Caco-2 (cell line): ENCODE measurements around the gene KIF13A. TPM values are rescaled to one million over a fixed set of nuclear protein-coding genes. Genes with fewer than 3 reads are reported as not detected.

ENCODE experiments used
- BruUV-seq: library from RNA; stranded (reverse); fragments of 400-500 nt; replicated peaks from 2 replicates; lab custom pipeline; 2021; lab: Mats Ljungman, UMichigan
- CTCF ChIA-PET: fragments of 300-600 bp; sonication (Branson Sonifier 250); formaldehyde crosslinking; loops from one replicate; lab custom pipeline; 2022; ENCODE audit warnings: antibody characterized with exemption; lab: Charles Lee
- POLR2A ChIA-PET: fragments of 300-600 bp; sonication (Branson Sonifier 250); formaldehyde crosslinking; loops from one replicate; lab custom pipeline; 2022; ENCODE audit warnings: antibody characterized with exemption; lab: Charles Lee
- DNase-seq, 2 experiments: peaks; one replicate each; pipeline versions ENCODE4 v3.0.0 to v3.0.0-alpha.2; 2020 to 2022
- H3K27me3 ChIP-seq: replicated peaks from 2 replicates; pipeline ENCODE4 v1.6.0; 2011; ENCODE audit warnings: low read length; ENCODE audit not compliant: control insufficient read depth, insufficient read depth
- H3K36me3 ChIP-seq: 2 replicates; pipeline ENCODE4 v1.5.1; 2011; ENCODE audit warnings: low read length; ENCODE audit not compliant: control insufficient read depth, insufficient read depth
- H3K4me1 ChIP-seq: fragments of 250-450 bp; sonication (Bioruptor Pico); 2 replicates; pipeline ENCODE4 v1.5.1; 2020; ENCODE audit warnings: mild to moderate bottlenecking
- H3K4me3 ChIP-seq: 2 replicates; pipeline ENCODE4 v1.5.1; 2011; ENCODE audit warnings: low read depth, mild to moderate bottlenecking, control low read depth, low read length
- H3K9me3 ChIP-seq: fragments of 250-450 bp; sonication (Bioruptor Pico); 2 replicates; pipeline ENCODE4 v1.5.1; 2020; ENCODE audit warnings: mild to moderate bottlenecking, moderate library complexity
- H3K27ac Mint-ChIP-seq: one replicate; pipeline ENCODE4 v1.8.0; 2022; ENCODE audit warnings: mixed read lengths; ENCODE audit not compliant: unreplicated experiment
- H3K27me3 Mint-ChIP-seq: one replicate; pipeline ENCODE4 v1.8.0; 2022; ENCODE audit warnings: mixed read lengths; ENCODE audit not compliant: insufficient read depth, unreplicated experiment
- H3K36me3 Mint-ChIP-seq: one replicate; pipeline ENCODE4 v1.8.0; 2022; ENCODE audit warnings: mild to moderate bottlenecking, mixed read lengths; ENCODE audit not compliant: insufficient read depth, unreplicated experiment
- H3K4me1 Mint-ChIP-seq: one replicate; pipeline ENCODE4 v1.8.0; 2022; ENCODE audit warnings: low read depth, mixed read lengths; ENCODE audit not compliant: unreplicated experiment
- H3K4me3 Mint-ChIP-seq: one replicate; pipeline ENCODE4 v1.8.0; 2022; ENCODE audit warnings: mild to moderate bottlenecking, moderate library complexity, mixed read lengths; ENCODE audit not compliant: unreplicated experiment
- H3K9me3 Mint-ChIP-seq: one replicate; pipeline ENCODE4 v1.8.0; 2022; ENCODE audit warnings: mixed read lengths; ENCODE audit not compliant: unreplicated experiment
- CTCF ChIP-seq, 2 experiments: fragments of 200-600 bp in 1 of 2; IDR thresholded peaks; 1 replicate in 1 of 2; 2 replicates in 1 of 2; pipeline versions ENCODE4 v1.5.1 to v1.8.0; 2011 to 2022; ENCODE audit warnings: antibody characterized with exemption in 1 of 2, control low read depth in 1 of 2, inconsistent platforms in 1 of 2, low read depth in 1 of 2, low read length in 1 of 2, mild to moderate bottlenecking in 1 of 2, moderate library complexity in 1 of 2; ENCODE audit not compliant: insufficient read depth in 1 of 2, severe bottlenecking in 1 of 2, unreplicated experiment in 1 of 2
- intact Hi-C: fragments of 100-400 bp; cut with micrococcal nuclease; formaldehyde crosslinking; loops from one replicate; pipeline ENCODE4 v1.10.0; 2022; ENCODE audit not compliant: unreplicated experiment
- total RNA-seq: library from RNA; stranded (reverse); gene quantifications from 2 replicates; pipeline ENCODE4 v1.2.3, GENCODE V29; 2022

Gene KIF13A
- total RNA-seq, 1 experiment from 2014 or later, result 13.8 TPM

GRCh38 chr6:17885889-17886576, 101.4 kb downstream of the KIF13A start:
- Histone ChIP-seq H3K9me3 (no peaks in the 10 kb centered on the region), H3K4me1 (no peaks in the 10 kb centered on the region; the same call in 1 of the 2 replicates), H3K36me3 (no peaks in the 10 kb centered on the region), H3K4me3 (no peak overlapping the region), H3K27me3 (no peaks in the 10 kb centered on the region)
- CTCF ChIA-PET, result no interaction called here
- H3K9me3 Mint-ChIP-seq, result no peaks in the 10 kb centered on the region
- intact Hi-C loops, result no loop called here
- no TSS peak for BruUV-seq
- no peak for DNase-seq
- POLR2A ChIA-PET, result no interaction called here
- no peak overlapping the region for H3K27ac Mint-ChIP-seq
- H3K4me3 Mint-ChIP-seq, result no peak overlapping the region
- TF ChIP-seq CTCF (IDR thresholded peaks at IDR 0.05; ENCODE audit: insufficient read depth in 1 of 2, low read depth in 1 of 2, low read length in 1 of 2, severe bottlenecking in 1 of 2, unreplicated experiment in 1 of 2), result no peak
- peaks cover 7% of the 10 kb centered on the region for H3K4me1 Mint-ChIP-seq
- no peaks in the 10 kb centered on the region for H3K27me3 Mint-ChIP-seq
- H3K36me3 Mint-ChIP-seq, result no peaks in the 10 kb centered on the region

GRCh38 chr6:17884498-17885478, 102.6 kb downstream of the KIF13A start:
- Mint-ChIP-seq H3K9me3 (no peaks in the 10 kb centered on the region), H3K36me3 (no peaks in the 10 kb centered on the region), H3K4me1 (peaks cover 7% of the 10 kb centered on the region), H3K27me3 (no peaks in the 10 kb centered on the region), H3K4me3 (no peak overlapping the region), H3K27ac (no peak overlapping the region)
- POLR2A ChIA-PET, result no interaction called here
- Histone ChIP-seq H3K27me3 (no peaks in the 10 kb centered on the region), H3K4me1 (no peaks in the 10 kb centered on the region; the same call in 1 of the 2 replicates), H3K36me3 (no peaks in the 10 kb centered on the region), H3K4me3 (no peak overlapping the region), H3K9me3 (no peaks in the 10 kb centered on the region)
- intact Hi-C loops, result no loop called here
- DNase-seq, result no peak
- TF ChIP-seq CTCF (IDR thresholded peaks at IDR 0.05; ENCODE audit: insufficient read depth in 1 of 2, low read depth in 1 of 2, low read length in 1 of 2, severe bottlenecking in 1 of 2, unreplicated experiment in 1 of 2), result no peak
- BruUV-seq, result no TSS peak
- CTCF ChIA-PET, result no interaction called here

GRCh38 chr6:17883665-17884497, 103.6 kb downstream of the KIF13A start:
- H3K27me3 ChIP-seq, result no peaks in the 10 kb centered on the region
- H3K9me3 Mint-ChIP-seq, result no peaks in the 10 kb centered on the region
- no peak for TF ChIP-seq CTCF (IDR thresholded peaks at IDR 0.05; ENCODE audit: insufficient read depth in 1 of 2, low read depth in 1 of 2, low read length in 1 of 2, severe bottlenecking in 1 of 2, unreplicated experiment in 1 of 2)
- no peaks in the 10 kb centered on the region for H3K36me3 ChIP-seq
- no peak overlapping the region for H3K4me3 Mint-ChIP-seq
- ChIA-PET POLR2A (no interaction called here), CTCF (no interaction called here)
- no peak overlapping the region for H3K27ac Mint-ChIP-seq
- H3K9me3 ChIP-seq, result no peaks in the 10 kb centered on the region
- no peak overlapping the region for H3K4me3 ChIP-seq
- no TSS peak for BruUV-seq
- H3K36me3 Mint-ChIP-seq, result no peaks in the 10 kb centered on the region
- H3K4me1 ChIP-seq, result no peaks in the 10 kb centered on the region; the same call in 1 of the 2 replicates
- DNase-seq, result no peak
- H3K4me1 Mint-ChIP-seq, result peaks cover 7% of the 10 kb centered on the region
- intact Hi-C loops, result no loop called here
- H3K27me3 Mint-ChIP-seq, result no peaks in the 10 kb centered on the region
